GM10266 (cell line): ENCODE data around the gene RNU11.
"Not testable (repeated sequence)": the region's sequence is repeated elsewhere in the genome, so short reads cannot be mapped to it uniquely, and the experiment has no call there.

Experiments
- DNase-seq: peaks from one replicate; pipeline ENCODE4 v3.0.0; 2012; ENCODE audit errors: extremely low spot score
- TF ChIP-seq, protein P1 (sequence below): IDR thresholded peaks from 2 replicates; pipeline ENCODE4 v1.5.1; 2012; ENCODE audit warnings: mild to moderate bottlenecking, low read depth; ENCODE audit not compliant: control insufficient read depth, insufficient read depth; ENCODE audit errors: missing control alignments

The RNU11 gene

DNA sequence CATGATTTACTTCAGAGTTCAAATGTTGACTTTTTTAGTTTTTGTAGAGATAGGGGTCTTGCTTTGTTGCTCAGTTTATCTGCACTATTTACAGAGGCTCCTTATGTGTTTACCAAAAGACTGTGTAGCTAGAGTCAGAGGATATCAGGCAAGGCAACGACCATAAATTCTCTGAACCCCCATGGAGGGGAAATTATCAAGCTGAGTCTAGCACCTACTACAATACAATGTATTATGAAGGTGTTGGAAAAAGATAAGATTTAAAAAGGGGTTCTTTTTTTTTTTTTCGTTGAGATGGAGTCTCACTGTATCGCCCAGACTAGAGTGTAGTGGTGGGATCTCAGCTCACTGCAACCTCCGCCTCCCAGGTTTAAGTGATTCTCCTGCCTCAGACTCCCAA lies 36.5 kb downstream of the RNU11 start:
- no peak for DNase-seq
- TF ChIP-seq, protein P1, sequence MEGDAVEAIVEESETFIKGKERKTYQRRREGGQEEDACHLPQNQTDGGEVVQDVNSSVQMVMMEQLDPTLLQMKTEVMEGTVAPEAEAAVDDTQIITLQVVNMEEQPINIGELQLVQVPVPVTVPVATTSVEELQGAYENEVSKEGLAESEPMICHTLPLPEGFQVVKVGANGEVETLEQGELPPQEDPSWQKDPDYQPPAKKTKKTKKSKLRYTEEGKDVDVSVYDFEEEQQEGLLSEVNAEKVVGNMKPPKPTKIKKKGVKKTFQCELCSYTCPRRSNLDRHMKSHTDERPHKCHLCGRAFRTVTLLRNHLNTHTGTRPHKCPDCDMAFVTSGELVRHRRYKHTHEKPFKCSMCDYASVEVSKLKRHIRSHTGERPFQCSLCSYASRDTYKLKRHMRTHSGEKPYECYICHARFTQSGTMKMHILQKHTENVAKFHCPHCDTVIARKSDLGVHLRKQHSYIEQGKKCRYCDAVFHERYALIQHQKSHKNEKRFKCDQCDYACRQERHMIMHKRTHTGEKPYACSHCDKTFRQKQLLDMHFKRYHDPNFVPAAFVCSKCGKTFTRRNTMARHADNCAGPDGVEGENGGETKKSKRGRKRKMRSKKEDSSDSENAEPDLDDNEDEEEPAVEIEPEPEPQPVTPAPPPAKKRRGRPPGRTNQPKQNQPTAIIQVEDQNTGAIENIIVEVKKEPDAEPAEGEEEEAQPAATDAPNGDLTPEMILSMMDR: no peak

DNA sequence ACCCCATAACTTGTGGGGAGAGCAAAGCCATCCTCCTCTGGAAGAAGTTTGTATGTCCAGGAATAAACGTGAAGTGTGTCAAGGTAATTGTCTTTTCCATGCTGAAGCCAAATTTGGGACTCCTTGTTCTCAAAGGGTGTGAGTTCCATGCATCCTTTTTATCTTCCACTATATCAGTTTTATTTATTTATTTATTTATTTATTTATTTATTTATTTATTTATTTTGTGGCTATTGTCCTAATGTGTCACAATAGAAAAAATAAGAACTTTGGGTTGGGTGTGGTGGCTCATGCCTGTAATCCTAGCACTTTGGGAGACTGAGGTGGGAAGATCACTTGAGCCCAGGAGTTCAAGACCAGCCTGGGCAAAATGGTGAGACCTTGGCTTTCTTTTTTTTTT lies 43.2 kb downstream of the RNU11 start:
- DNase-seq: not testable (repeated sequence)
